ENCODE measurements around the gene KRT25. TPM values are rescaled to one million over a fixed set of nuclear protein-coding genes. Genes with fewer than 3 reads are reported as not detected.

KRT25 gene
- polyA plus RNA-seq, 2 donors = not detected

DNA sequence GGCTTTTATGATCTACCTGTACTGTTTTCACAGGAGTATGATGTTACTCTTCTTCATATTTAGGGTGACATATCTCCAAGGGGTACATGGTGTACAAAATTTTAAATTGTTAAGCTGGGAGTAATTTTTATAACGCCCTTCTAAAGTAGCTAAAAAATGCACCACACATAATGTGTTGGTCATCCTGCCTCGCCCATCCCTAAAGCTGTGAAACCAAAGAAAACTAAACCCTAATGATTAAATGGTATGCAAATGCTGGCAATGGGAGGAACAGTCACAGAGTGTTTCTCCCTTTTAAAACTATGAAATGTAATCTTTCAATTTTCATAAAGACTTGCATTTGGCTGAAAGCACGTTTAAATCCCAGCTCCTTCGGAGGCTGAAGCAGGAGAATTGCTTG lies 49.5 kb downstream of the KRT25 start:
- Histone ChIP-seq H3K4me3 (ENCODE audit: low read depth in 1 of 2, low read length in 2 of 2) (no peak overlapping the region), H3K4me1 (ENCODE audit: control insufficient read depth in 2 of 2, insufficient read depth in 2 of 2, low read length in 1 of 2) (no peaks in the 10 kb centered on the region), H3K27me3 (ENCODE audit: control insufficient read depth in 1 of 2, insufficient read depth in 2 of 2, low read length in 2 of 2) (no peaks in the 10 kb centered on the region), H3K27ac (ENCODE audit: low read depth in 2 of 2, low read length in 1 of 2) (peak overlapping the region in 1 of 2 donors; percentile 55), H3K36me3 (ENCODE audit: control insufficient read depth in 2 of 2, insufficient read depth in 2 of 2, low read length in 1 of 2) (no peaks in the 10 kb centered on the region), H3K9me3 (ENCODE audit: control insufficient read depth in 2 of 2, insufficient read depth in 1 of 2, low read depth in 1 of 2, low read length in 1 of 2) (no peaks in the 10 kb centered on the region)
- WGBS, 2 donors = 44 to 50% methylated on average over 4 of the region's 4 CpGs

GRCh38 chr17:40703652-40704051 lies 51.5 kb downstream of the KRT25 start, which contains the start of gene KRT24:
Gene KRT24, minus strand, starts transcription at chr17:40703752. Its CDS starts 59 bp downstream, at chr17:40703693.
- Histone ChIP-seq H3K9me3 (ENCODE audit: control insufficient read depth in 2 of 2, insufficient read depth in 1 of 2, low read depth in 1 of 2, low read length in 1 of 2) (no peaks in the 10 kb centered on the region), H3K4me1 (ENCODE audit: control insufficient read depth in 2 of 2, insufficient read depth in 2 of 2, low read length in 1 of 2) (no peaks in the 10 kb centered on the region), H3K27ac (ENCODE audit: low read depth in 2 of 2, low read length in 1 of 2) (peak within 1 kb of the TSS in 1 of 2 donors; percentile 38), H3K36me3 (ENCODE audit: control insufficient read depth in 2 of 2, insufficient read depth in 2 of 2, low read length in 1 of 2) (no peaks in the 10 kb centered on the region), H3K27me3 (ENCODE audit: control insufficient read depth in 1 of 2, insufficient read depth in 2 of 2, low read length in 2 of 2) (no peaks in the 10 kb centered on the region), H3K4me3 (ENCODE audit: low read depth in 1 of 2, low read length in 2 of 2) (peak within 1 kb of the TSS in 1 of 2 donors; percentile 5)
- 35 to 55% methylated on average over 7 of the region's 7 CpGs for WGBS, 2 donors

GRCh38 chr17:40702271-40702670 lies 52.9 kb downstream of the KRT25 start:
- 77 to 87% methylated on average over 3 of the region's 3 CpGs for WGBS, 2 donors
- Histone ChIP-seq H3K4me3 (ENCODE audit: low read depth in 1 of 2, low read length in 2 of 2) (no peak overlapping the region), H3K4me1 (ENCODE audit: control insufficient read depth in 2 of 2, insufficient read depth in 2 of 2, low read length in 1 of 2) (no peaks in the 10 kb centered on the region), H3K27ac (ENCODE audit: low read depth in 2 of 2, low read length in 1 of 2) (no peak overlapping the region), H3K9me3 (ENCODE audit: control insufficient read depth in 2 of 2, insufficient read depth in 1 of 2, low read depth in 1 of 2, low read length in 1 of 2) (no peaks in the 10 kb centered on the region), H3K27me3 (ENCODE audit: control insufficient read depth in 1 of 2, insufficient read depth in 2 of 2, low read length in 2 of 2) (no peaks in the 10 kb centered on the region), H3K36me3 (ENCODE audit: control insufficient read depth in 2 of 2, insufficient read depth in 2 of 2, low read length in 1 of 2) (no peaks in the 10 kb centered on the region)

GRCh38 chr17:40699853-40700252 lies 55.3 kb downstream of the KRT25 start:
- Histone ChIP-seq H3K4me1 (ENCODE audit: control insufficient read depth in 2 of 2, insufficient read depth in 2 of 2, low read length in 1 of 2) (no peaks in the 10 kb centered on the region), H3K9me3 (ENCODE audit: control insufficient read depth in 2 of 2, insufficient read depth in 1 of 2, low read depth in 1 of 2, low read length in 1 of 2) (no peaks in the 10 kb centered on the region), H3K4me3 (ENCODE audit: low read depth in 1 of 2, low read length in 2 of 2) (no peak overlapping the region), H3K27ac (ENCODE audit: low read depth in 2 of 2, low read length in 1 of 2) (no peak overlapping the region), H3K36me3 (ENCODE audit: control insufficient read depth in 2 of 2, insufficient read depth in 2 of 2, low read length in 1 of 2) (no peaks in the 10 kb centered on the region), H3K27me3 (ENCODE audit: control insufficient read depth in 1 of 2, insufficient read depth in 2 of 2, low read length in 2 of 2) (no peaks in the 10 kb centered on the region)
- 45 to 69% methylated on average over 5 of the region's 5 CpGs for WGBS, 2 donors

GRCh38 chr17:40699371-40699770 lies 55.8 kb downstream of the KRT25 start:
- WGBS, 2 donors = 38 to 52% methylated on average over 9 of the region's 9 CpGs
- no peak overlapping the region for H3K4me3 ChIP-seq (ENCODE audit: low read depth in 1 of 2, low read length in 2 of 2)
- no peaks in the 10 kb centered on the region for H3K36me3 ChIP-seq (ENCODE audit: control insufficient read depth in 2 of 2, insufficient read depth in 2 of 2, low read length in 1 of 2)
- no peaks in the 10 kb centered on the region for H3K27me3 ChIP-seq (ENCODE audit: control insufficient read depth in 1 of 2, insufficient read depth in 2 of 2, low read length in 2 of 2)
- no peaks in the 10 kb centered on the region for H3K9me3 ChIP-seq (ENCODE audit: control insufficient read depth in 2 of 2, insufficient read depth in 1 of 2, low read depth in 1 of 2, low read length in 1 of 2)
- H3K4me1 ChIP-seq (ENCODE audit: control insufficient read depth in 2 of 2, insufficient read depth in 2 of 2, low read length in 1 of 2) = no peaks in the 10 kb centered on the region
- no peak overlapping the region for H3K27ac ChIP-seq (ENCODE audit: low read depth in 2 of 2, low read length in 1 of 2)

Other genes starting within 250 kb of the KRT25 start
- under 1 TPM; 0.16 to 0.54 TPM for gene CCR7, start 189.9 kb downstream of the KRT25 start, polyA plus RNA-seq
- gene SMARCE1, start 107.5 kb downstream of the KRT25 start, polyA plus RNA-seq = 10 to 100 TPM; 57.2 to 57.8 TPM
- under 1 TPM; 0.43 to 0.59 TPM for gene KRT222, start 90.2 kb downstream of the KRT25 start, polyA plus RNA-seq
- 100 to 1,000 TPM; 116 to 229 TPM for gene KRT24, start 51.6 kb downstream of the KRT25 start, polyA plus RNA-seq
- gene KRT26, start 16.9 kb upstream of the KRT25 start, polyA plus RNA-seq = not detected
- under 1 TPM in 1 of 2 donors, not detected in 1; 0.05 TPM for gene KRT27, start 27.2 kb upstream of the KRT25 start, polyA plus RNA-seq
- gene KRT28, start 44.6 kb upstream of the KRT25 start, polyA plus RNA-seq = not detected
- gene KRT10, start 67.3 kb upstream of the KRT25 start, polyA plus RNA-seq = 10 to 100 TPM; 30.1 to 41.2 TPM
- not detected for gene KRT12, start 111.9 kb upstream of the KRT25 start, polyA plus RNA-seq
- under 1 TPM; 0.07 to 0.28 TPM for gene KRT20, start 129.9 kb upstream of the KRT25 start, polyA plus RNA-seq
- 10 to 100 TPM in 1 of 2 donors, 1 to 10 TPM in 1; 5.1 to 23.6 TPM for gene KRT23, start 182.3 kb upstream of the KRT25 start, polyA plus RNA-seq
- gene KRT39, start 211.6 kb upstream of the KRT25 start, polyA plus RNA-seq = not detected
- gene KRT40, start 229.0 kb upstream of the KRT25 start, polyA plus RNA-seq = under 1 TPM; 0.18 to 0.20 TPM
- not detected for gene KRTAP3-3, start 238.8 kb upstream of the KRT25 start, polyA plus RNA-seq
- 10 to 100 TPM in 1 of 2 donors, 1 to 10 TPM in 1; 1.8 to 43.5 TPM for gene KRTAP3-2, start 244.6 kb upstream of the KRT25 start, polyA plus RNA-seq